HEK293 (cell line): ENCODE data around the gene PCDHAC2.

ENCODE experiments used
- CTCF ChIA-PET: fragments of 350-600 bp; formaldehyde crosslinking; extraction: SDS; loops from one replicate; lab custom pipeline; 2021; ENCODE audit warnings: antibody characterized with exemption; lab: Yijun Ruan, JAX
- POLR2A ChIA-PET: fragments of 300-600 bp; formaldehyde crosslinking; extraction: SDS; loops from one replicate; lab custom pipeline; 2020; ENCODE audit warnings: antibody characterized with exemption, inconsistent platforms; lab: Yijun Ruan, JAX
- H3K27ac ChIP-seq: fragments of 200-500 bp; sonication (Bioruptor generic); 2 replicates; pipeline ENCODE4 v1.5.1; 2014; ENCODE audit warnings: low read depth, low read length, control low read depth, inconsistent platforms; ENCODE audit errors: extremely low read depth
- H3K36me3 ChIP-seq, 2 experiments: fragments of 200-500 bp in 1 of 2; sonication (Bioruptor generic) in 1 of 2; 1 replicate in 1 of 2; 2 replicates in 1 of 2; pipeline ENCODE4 v1.5.1; 2014 to 2017; ENCODE audit warnings: inconsistent platforms in 2 of 2, low read length in 2 of 2; ENCODE audit not compliant: control insufficient read depth in 2 of 2, insufficient read depth in 1 of 2
- H3K4me1 ChIP-seq: fragments of 200-500 bp; sonication (Bioruptor generic); 2 replicates; pipeline ENCODE4 v1.5.1; 2014; ENCODE audit warnings: mild to moderate bottlenecking, low read length, inconsistent platforms; ENCODE audit not compliant: control insufficient read depth, insufficient read depth
- H3K4me3 ChIP-seq: 2 replicates; pipeline ENCODE4 v1.5.1; 2011; ENCODE audit warnings: low read depth, mild to moderate bottlenecking, control low read depth, low read length, moderate library complexity
- H3K9me3 ChIP-seq: fragments of 200-500 bp; sonication (Bioruptor generic); 2 replicates; pipeline ENCODE4 v1.5.1; 2014; ENCODE audit warnings: low read depth, low read length, inconsistent platforms; ENCODE audit not compliant: control insufficient read depth, insufficient read depth
- ATF2 ChIP-seq: fragments of 450-650 bp; formaldehyde crosslinking; IDR thresholded peaks from 2 replicates; pipeline ENCODE4 v1.5.1; 2016; ENCODE audit warnings: missing biosample characterization, missing genetic modification characterization, low read depth
- EGR2 ChIP-seq: fragments of 450-650 bp; formaldehyde crosslinking; IDR thresholded peaks from 2 replicates; pipeline ENCODE4 v1.5.1; 2016; ENCODE audit warnings: low read depth, missing biosample characterization, missing genetic modification characterization
- ELK4 ChIP-seq: IDR thresholded peaks from 2 replicates; pipeline ENCODE4 v1.6.1; 2011; ENCODE audit warnings: mild to moderate bottlenecking, low read depth, low read length, borderline replicate concordance
- GLI4 ChIP-seq: fragments of 450-650 bp; formaldehyde crosslinking; IDR thresholded peaks from 2 replicates; pipeline ENCODE4 v1.5.1; 2016; ENCODE audit warnings: missing biosample characterization, missing genetic modification characterization
- GLIS1 ChIP-seq: fragments of 450-650 bp; formaldehyde crosslinking; IDR thresholded peaks from 2 replicates; pipeline ENCODE4 v1.5.1; 2016; ENCODE audit warnings: missing biosample characterization, missing genetic modification characterization
- HOXD13 ChIP-seq: sonication (generic); formaldehyde crosslinking; IDR thresholded peaks from 2 replicates; pipeline ENCODE4 v1.8.0; 2022; ENCODE audit warnings: missing genetic modification reagents, borderline replicate concordance
- TCF7L2 ChIP-seq: IDR thresholded peaks from 2 replicates; pipeline ENCODE4 v1.6.1; 2011; ENCODE audit warnings: low read depth, mild to moderate bottlenecking, inconsistent platforms, low read length, moderate library complexity, borderline replicate concordance
- TRIM28 ChIP-seq: IDR thresholded peaks from 2 replicates; pipeline ENCODE4 v1.6.1; 2011; ENCODE audit warnings: low read length, control low read depth, borderline replicate concordance
- YY2 ChIP-seq: fragments of 450-650 bp; formaldehyde crosslinking; IDR thresholded peaks from 2 replicates; pipeline ENCODE4 v1.5.1; 2016; ENCODE audit warnings: missing biosample characterization, missing genetic modification characterization
- ZBTB21 ChIP-seq: fragments of 450-650 bp; formaldehyde crosslinking; IDR thresholded peaks from 2 replicates; pipeline ENCODE4 v1.5.1; 2017; ENCODE audit warnings: missing biosample characterization, missing genetic modification characterization
- ZNF138 ChIP-seq: fragments of 450-650 bp; formaldehyde crosslinking; IDR thresholded peaks from 2 replicates; pipeline ENCODE4 v1.5.1; 2016; ENCODE audit warnings: missing biosample characterization, missing genetic modification characterization, borderline replicate concordance
- ZNF146 ChIP-seq: fragments of 450-650 bp; formaldehyde crosslinking; IDR thresholded peaks from 2 replicates; pipeline ENCODE4 v1.5.1; 2016; ENCODE audit warnings: missing biosample characterization, missing genetic modification characterization
- ZNF157 ChIP-seq: fragments of 450-650 bp; formaldehyde crosslinking; IDR thresholded peaks from 2 replicates; pipeline ENCODE4 v1.5.1; 2016; ENCODE audit warnings: missing biosample characterization, missing genetic modification characterization
- ZNF174 ChIP-seq: fragments of 450-650 bp; formaldehyde crosslinking; IDR thresholded peaks from 2 replicates; pipeline ENCODE4 v1.5.0; 2017; ENCODE audit warnings: missing biosample characterization, mild to moderate bottlenecking, missing genetic modification characterization
- ZNF19 ChIP-seq: fragments of 450-650 bp; formaldehyde crosslinking; IDR thresholded peaks from 2 replicates; pipeline ENCODE4; 2016; ENCODE audit warnings: missing biosample characterization, missing genetic modification characterization, low read depth
- ZNF391 ChIP-seq: fragments of 450-650 bp; formaldehyde crosslinking; IDR thresholded peaks from 2 replicates; pipeline ENCODE4 v1.5.1; 2016; ENCODE audit warnings: low read depth, missing biosample characterization, missing genetic modification characterization, borderline replicate concordance
- ZNF555 ChIP-seq: fragments of 450-650 bp; formaldehyde crosslinking; conservative IDR thresholded peaks from 2 replicates; pipeline ENCODE4 v1.5.1; 2017; ENCODE audit warnings: missing biosample characterization, mild to moderate bottlenecking, missing genetic modification characterization, inconsistent platforms
- ZNF626 ChIP-seq: fragments of 450-650 bp; sonication (Bioruptor Pico); formaldehyde crosslinking; IDR thresholded peaks from 2 replicates; pipeline ENCODE4 v1.5.1; 2018; ENCODE audit warnings: missing biosample characterization, missing genetic modification characterization, inconsistent platforms
- ZNF660 ChIP-seq: fragments of 450-650 bp; IDR thresholded peaks from 2 replicates; pipeline ENCODE4 v1.5.1; 2018; ENCODE audit warnings: missing biosample characterization, mild to moderate bottlenecking, missing genetic modification characterization
- ZSCAN16 ChIP-seq: fragments of 450-650 bp; formaldehyde crosslinking; IDR thresholded peaks from 2 replicates; pipeline ENCODE4 v1.5.1; 2016; ENCODE audit warnings: missing biosample characterization, missing genetic modification characterization
- TF ChIP-seq, protein P1 (sequence below): fragments of 450-650 bp; formaldehyde crosslinking; IDR thresholded peaks from 2 replicates; pipeline ENCODE4 v1.5.1; 2016; ENCODE audit warnings: missing biosample characterization, missing genetic modification characterization

PCDHAC2 gene

GRCh38 chr5:140992828-140993227 is 26.6 kb downstream of the PCDHAC2 start:
- H3K4me3 ChIP-seq, result no peak overlapping the region
- H3K9me3 ChIP-seq, result no peaks in the 10 kb centered on the region
- CTCF ChIA-PET, result interaction anchor here (1.3 kb wide), 1 partner anchor 47 kb away, joined by 5 read pairs; no protein-coding TSS in a partner anchor
- no peaks in the 10 kb centered on the region for H3K36me3 ChIP-seq
- POLR2A ChIA-PET, result no interaction called here
- no peak overlapping the region for H3K27ac ChIP-seq
- TF ChIP-seq, protein P1, sequence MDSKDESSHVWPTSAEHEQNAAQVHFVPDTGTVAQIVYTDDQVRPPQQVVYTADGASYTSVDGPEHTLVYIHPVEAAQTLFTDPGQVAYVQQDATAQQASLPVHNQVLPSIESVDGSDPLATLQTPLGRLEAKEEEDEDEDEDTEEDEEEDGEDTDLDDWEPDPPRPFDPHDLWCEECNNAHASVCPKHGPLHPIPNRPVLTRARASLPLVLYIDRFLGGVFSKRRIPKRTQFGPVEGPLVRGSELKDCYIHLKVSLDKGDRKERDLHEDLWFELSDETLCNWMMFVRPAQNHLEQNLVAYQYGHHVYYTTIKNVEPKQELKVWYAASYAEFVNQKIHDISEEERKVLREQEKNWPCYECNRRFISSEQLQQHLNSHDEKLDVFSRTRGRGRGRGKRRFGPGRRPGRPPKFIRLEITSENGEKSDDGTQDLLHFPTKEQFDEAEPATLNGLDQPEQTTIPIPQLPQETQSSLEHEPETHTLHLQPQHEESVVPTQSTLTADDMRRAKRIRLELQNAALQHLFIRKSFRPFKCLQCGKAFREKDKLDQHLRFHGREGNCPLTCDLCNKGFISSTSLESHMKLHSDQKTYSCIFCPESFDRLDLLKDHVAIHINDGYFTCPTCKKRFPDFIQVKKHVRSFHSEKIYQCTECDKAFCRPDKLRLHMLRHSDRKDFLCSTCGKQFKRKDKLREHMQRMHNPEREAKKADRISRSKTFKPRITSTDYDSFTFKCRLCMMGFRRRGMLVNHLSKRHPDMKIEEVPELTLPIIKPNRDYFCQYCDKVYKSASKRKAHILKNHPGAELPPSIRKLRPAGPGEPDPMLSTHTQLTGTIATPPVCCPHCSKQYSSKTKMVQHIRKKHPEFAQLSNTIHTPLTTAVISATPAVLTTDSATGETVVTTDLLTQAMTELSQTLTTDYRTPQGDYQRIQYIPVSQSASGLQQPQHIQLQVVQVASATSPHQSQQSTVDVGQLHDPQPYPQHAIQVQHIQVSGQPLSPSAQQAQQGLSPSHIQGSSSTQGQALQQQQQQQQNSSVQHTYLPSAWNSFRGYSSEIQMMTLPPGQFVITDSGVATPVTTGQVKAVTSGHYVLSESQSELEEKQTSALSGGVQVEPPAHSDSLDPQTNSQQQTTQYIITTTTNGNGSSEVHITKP, result no peak
- no peak for TF ChIP-seq ZNF157
- TF ChIP-seq HOXD13 (CRISPR knock-in tag), result no peak
- TF ChIP-seq EGR2 (tag by site-specific recombination), result no peak
- TF ChIP-seq ZNF555, result no peak
- no peak for TF ChIP-seq GLIS1 (tag by site-specific recombination)
- no peak for TF ChIP-seq ZSCAN16 (tag by site-specific recombination)
- no peak for TF ChIP-seq GLI4
- TF ChIP-seq TRIM28, result no peak
- no peak for TF ChIP-seq ZNF138 (tag by site-specific recombination)
- TF ChIP-seq ZBTB21 (tag by site-specific recombination), result no peak
- TF ChIP-seq ZNF19, result no peak
- no peak for TF ChIP-seq ELK4
- TF ChIP-seq, all 188 proteins: peak for 0
- no peaks in the 10 kb centered on the region for H3K4me1 ChIP-seq

GRCh38 chr5:140996060-140996459 is 29.8 kb downstream of the PCDHAC2 start:
- no peak for TF ChIP-seq YY2 (tag by site-specific recombination)
- no peak for TF ChIP-seq ZNF660 (tag by site-specific recombination)
- no peak for TF ChIP-seq ZNF174 (tag by site-specific recombination)
- no peak for TF ChIP-seq ZNF626 (tag by site-specific recombination)
- no peak for TF ChIP-seq TCF7L2
- no peak for TF ChIP-seq ZNF146 (tag by site-specific recombination)
- TF ChIP-seq ZNF391 (tag by site-specific recombination), result no peak
- TF ChIP-seq ATF2 (tag by site-specific recombination), result no peak
- H3K36me3 ChIP-seq, result no peaks in the 10 kb centered on the region
- ChIA-PET CTCF (no interaction called here), POLR2A (no interaction called here)
- H3K27ac ChIP-seq, result no peak overlapping the region
- no peaks in the 10 kb centered on the region for H3K4me1 ChIP-seq
- H3K4me3 ChIP-seq, result no peak overlapping the region
- no peaks in the 10 kb centered on the region for H3K9me3 ChIP-seq
